Liver (tissue), 9 donors: ENCODE measurements around the gene RUBCN. TPM values are rescaled to one million over a fixed set of nuclear protein-coding genes. Genes with fewer than 3 reads are reported as not detected.
"Not testable (repeated sequence)": the region's sequence is repeated elsewhere in the genome, so short reads cannot be mapped to it uniquely, and the experiment has no call there.

ENCODE experiments used
- DNase-seq: peaks from one replicate; pipeline ENCODE4 v3.0.0-alpha.2; 2017; ENCODE audit warnings: low spot score
- H3K27ac ChIP-seq, 2 donors: one replicate each; pipeline ENCODE4 v1.7.0; 2013; ENCODE audit warnings: inconsistent platforms in 2 of 2, low read length in 2 of 2, control low read depth in 1 of 2, low read depth in 1 of 2, mild to moderate bottlenecking in 1 of 2
- H3K27me3 ChIP-seq, 4 donors: one replicate each; pipeline versions ENCODE4 v1.6.1 to v1.7.0; 2013; ENCODE audit warnings: low read length in 3 of 4, inconsistent platforms in 1 of 4, mild to moderate bottlenecking in 1 of 4, moderate library complexity in 1 of 4; ENCODE audit not compliant: control insufficient read depth in 4 of 4, insufficient read depth in 4 of 4
- H3K36me3 ChIP-seq, 4 donors: one replicate each; pipeline versions ENCODE4 v1.6.1 to v1.7.0; 2013; ENCODE audit warnings: low read length in 3 of 4, mild to moderate bottlenecking in 3 of 4, low read depth in 1 of 4, moderate library complexity in 1 of 4; ENCODE audit not compliant: control insufficient read depth in 4 of 4, insufficient read depth in 3 of 4
- H3K4me1 ChIP-seq, 4 donors: one replicate each; pipeline versions ENCODE4 v1.6.1 to v1.7.0; 2013; ENCODE audit warnings: low read length in 3 of 4, mild to moderate bottlenecking in 3 of 4, moderate library complexity in 1 of 4; ENCODE audit not compliant: control insufficient read depth in 4 of 4, insufficient read depth in 4 of 4
- H3K4me3 ChIP-seq, 3 donors: one replicate each; pipeline versions ENCODE4 v1.6.1 to v1.7.0; 2013; ENCODE audit warnings: low read length in 3 of 3, control low read depth in 1 of 3, low read depth in 1 of 3, mild to moderate bottlenecking in 1 of 3
- H3K9ac ChIP-seq, 2 donors: one replicate each; pipeline ENCODE4 v1.7.0; 2013; ENCODE audit warnings: low read length in 2 of 2, mild to moderate bottlenecking in 2 of 2, moderate library complexity in 2 of 2, control low read depth in 1 of 2, low read depth in 1 of 2
- H3K9me3 ChIP-seq, 4 donors: one replicate each; pipeline versions ENCODE4 v1.6.1 to v1.7.0; 2013; ENCODE audit warnings: low read length in 3 of 4; ENCODE audit not compliant: control insufficient read depth in 4 of 4
- EGR1 ChIP-seq, 2 donors: IDR thresholded peaks; 2 replicates each; pipeline ENCODE4 v1.6.1; 2016 to 2018; ENCODE audit warnings: antibody characterized with exemption in 2 of 2, low read depth in 2 of 2
- FOXA1 ChIP-seq: IDR thresholded peaks from 2 replicates; pipeline ENCODE4 v1.6.1; 2016; ENCODE audit warnings: antibody characterized with exemption
- FOXA2 ChIP-seq: IDR thresholded peaks from 2 replicates; pipeline ENCODE4 v1.6.1; 2016; ENCODE audit warnings: antibody characterized with exemption
- GABPA ChIP-seq, 2 donors: IDR thresholded peaks in 1 of 2; conservative IDR thresholded peaks in 1 of 2; 2 replicates each; pipeline ENCODE4 v1.6.1; 2016; ENCODE audit warnings: antibody characterized with exemption in 2 of 2, mild to moderate bottlenecking in 1 of 2, moderate library complexity in 1 of 2
- HNF4G ChIP-seq: IDR thresholded peaks from 2 replicates; pipeline ENCODE4 v1.6.1; 2016; ENCODE audit warnings: antibody characterized with exemption
- NR2F2 ChIP-seq: IDR thresholded peaks from 2 replicates; pipeline ENCODE4 v1.6.1; 2016; ENCODE audit warnings: antibody characterized with exemption
- RAD21 ChIP-seq, 2 donors: IDR thresholded peaks; 2 replicates each; pipeline ENCODE4 v1.6.1; 2016; ENCODE audit warnings: antibody characterized with exemption in 2 of 2, mild to moderate bottlenecking in 2 of 2
- SP1 ChIP-seq: IDR thresholded peaks from 2 replicates; pipeline ENCODE4 v1.6.1; 2018; ENCODE audit warnings: antibody characterized with exemption, mild to moderate bottlenecking
- YY1 ChIP-seq: IDR thresholded peaks from 2 replicates; pipeline ENCODE4 v1.6.1; 2016; ENCODE audit warnings: antibody characterized with exemption, mild to moderate bottlenecking
- WGBS: extraction: QIAGEN DNeasy Blood & Tissue Kit; methylation state at CpG from one replicate; pipeline ENCODE4 v1.1.7; 2013; 5-methylcytosine and 5-hydroxymethylcytosine counted together
- polyA plus RNA-seq, 2 donors: library from polyadenylated mRNA; stranded (reverse) in 1 of 2; unstranded in 1 of 2; fragments of 200-250 nt in 1 of 2; fragments of >200 nt in 1 of 2; fragmentation: Nextera tagmentation in 1 of 2; extraction: Ambion mirVana in 1 of 2; gene quantifications; one replicate each; pipeline versions ENCODE4 v1.2.1 to v1.2.3, GENCODE V29; 2013 to 2015
- total RNA-seq, 2 donors: library from RNA; depleted of rRNA; stranded (reverse); fragments of >200 nt; gene quantifications; one replicate each; pipeline ENCODE4 v1.2.3, GENCODE V29; 2014
- TF ChIP-seq, protein P1 (sequence below): IDR thresholded peaks from 2 replicates; pipeline ENCODE4 v1.6.1; 2016; ENCODE audit warnings: antibody characterized with exemption, mild to moderate bottlenecking
- TF ChIP-seq, protein P2 (sequence below): IDR thresholded peaks from 2 replicates; pipeline ENCODE4 v1.6.1; 2016; ENCODE audit warnings: antibody characterized with exemption
- TF ChIP-seq, protein P3 (sequence below): IDR thresholded peaks from 2 replicates; pipeline ENCODE4 v1.6.1; 2016; ENCODE audit warnings: antibody characterized with exemption
- TF ChIP-seq, protein P4 (sequence below): fragments of 150-350 bp; IDR thresholded peaks from 2 replicates; pipeline ENCODE4 v1.5.1; 2017; ENCODE audit warnings: improper control_type of control experiment, low read depth, low read length; ENCODE audit not compliant: missing input control
- TF ChIP-seq, protein P5 (sequence below): IDR thresholded peaks from 2 replicates; pipeline ENCODE4 v1.6.1; 2016; ENCODE audit warnings: antibody characterized with exemption
- donor health status: healthy.
- donor health status: healthy.
- donor health status: healthy.
- donor health status: healthy.
- donor health status: healthy.

Gene RUBCN
- total and polyA plus RNA-seq, 4 donors, result 4.1 to 7.0 (median 4.7) TPM

DNA sequence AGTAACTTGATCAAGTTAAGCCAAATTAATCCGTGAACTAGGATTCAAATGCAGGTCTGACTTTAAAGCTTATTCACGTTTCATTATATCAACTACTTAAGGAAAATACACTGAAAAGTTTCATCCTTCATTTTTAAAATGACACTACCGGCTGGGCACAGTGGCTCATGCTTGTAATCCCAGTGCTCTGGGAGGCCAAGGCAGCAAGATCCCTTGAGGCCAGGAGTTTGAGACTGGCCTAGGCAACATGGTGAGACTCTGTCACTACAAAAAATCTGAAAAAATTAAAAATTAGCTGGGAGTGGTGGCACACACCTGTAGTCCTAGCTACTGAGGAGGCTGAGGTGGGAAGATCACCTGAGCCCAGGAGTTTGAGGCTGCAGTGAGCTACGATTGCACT lies 3.7 kb downstream of the RUBCN start:
- WGBS, result 97% methylated on average over 4 of the region's 4 CpGs
- Histone ChIP-seq H3K4me1 (peaks cover 0 to 19% (median 11%) of the 10 kb centered on the region in 4 donors), H3K27me3 (no peaks in the 10 kb centered on the region), H3K4me3 (no peak overlapping the region), H3K27ac (no peak overlapping the region), H3K9me3 (no peaks in the 10 kb centered on the region), H3K36me3 (no peaks in the 10 kb centered on the region), H3K9ac (no peak overlapping the region)
- TF ChIP-seq NR2F2, result no peak
- no peak for TF ChIP-seq FOXA1
- TF ChIP-seq, protein P1, sequence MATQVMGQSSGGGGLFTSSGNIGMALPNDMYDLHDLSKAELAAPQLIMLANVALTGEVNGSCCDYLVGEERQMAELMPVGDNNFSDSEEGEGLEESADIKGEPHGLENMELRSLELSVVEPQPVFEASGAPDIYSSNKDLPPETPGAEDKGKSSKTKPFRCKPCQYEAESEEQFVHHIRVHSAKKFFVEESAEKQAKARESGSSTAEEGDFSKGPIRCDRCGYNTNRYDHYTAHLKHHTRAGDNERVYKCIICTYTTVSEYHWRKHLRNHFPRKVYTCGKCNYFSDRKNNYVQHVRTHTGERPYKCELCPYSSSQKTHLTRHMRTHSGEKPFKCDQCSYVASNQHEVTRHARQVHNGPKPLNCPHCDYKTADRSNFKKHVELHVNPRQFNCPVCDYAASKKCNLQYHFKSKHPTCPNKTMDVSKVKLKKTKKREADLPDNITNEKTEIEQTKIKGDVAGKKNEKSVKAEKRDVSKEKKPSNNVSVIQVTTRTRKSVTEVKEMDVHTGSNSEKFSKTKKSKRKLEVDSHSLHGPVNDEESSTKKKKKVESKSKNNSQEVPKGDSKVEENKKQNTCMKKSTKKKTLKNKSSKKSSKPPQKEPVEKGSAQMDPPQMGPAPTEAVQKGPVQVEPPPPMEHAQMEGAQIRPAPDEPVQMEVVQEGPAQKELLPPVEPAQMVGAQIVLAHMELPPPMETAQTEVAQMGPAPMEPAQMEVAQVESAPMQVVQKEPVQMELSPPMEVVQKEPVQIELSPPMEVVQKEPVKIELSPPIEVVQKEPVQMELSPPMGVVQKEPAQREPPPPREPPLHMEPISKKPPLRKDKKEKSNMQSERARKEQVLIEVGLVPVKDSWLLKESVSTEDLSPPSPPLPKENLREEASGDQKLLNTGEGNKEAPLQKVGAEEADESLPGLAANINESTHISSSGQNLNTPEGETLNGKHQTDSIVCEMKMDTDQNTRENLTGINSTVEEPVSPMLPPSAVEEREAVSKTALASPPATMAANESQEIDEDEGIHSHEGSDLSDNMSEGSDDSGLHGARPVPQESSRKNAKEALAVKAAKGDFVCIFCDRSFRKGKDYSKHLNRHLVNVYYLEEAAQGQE, result no peak
- TF ChIP-seq, protein P2, sequence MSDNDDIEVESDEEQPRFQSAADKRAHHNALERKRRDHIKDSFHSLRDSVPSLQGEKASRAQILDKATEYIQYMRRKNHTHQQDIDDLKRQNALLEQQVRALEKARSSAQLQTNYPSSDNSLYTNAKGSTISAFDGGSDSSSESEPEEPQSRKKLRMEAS, result no peak
- TF ChIP-seq YY1, result no peak
- no peak for TF ChIP-seq SP1
- TF ChIP-seq HNF4G, result no peak
- TF ChIP-seq, protein P3, sequence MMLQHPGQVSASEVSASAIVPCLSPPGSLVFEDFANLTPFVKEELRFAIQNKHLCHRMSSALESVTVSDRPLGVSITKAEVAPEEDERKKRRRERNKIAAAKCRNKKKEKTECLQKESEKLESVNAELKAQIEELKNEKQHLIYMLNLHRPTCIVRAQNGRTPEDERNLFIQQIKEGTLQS, result no peak
- no peak for TF ChIP-seq RAD21 (IDR thresholded peaks at IDR 0.05)
- TF ChIP-seq GABPA (IDR thresholded peaks at IDR 0.05 in 1 of 2, conservative IDR thresholded peaks at IDR 0.05 in 1 of 2), result no peak
- TF ChIP-seq FOXA2, result no peak
- TF ChIP-seq, protein P4, sequence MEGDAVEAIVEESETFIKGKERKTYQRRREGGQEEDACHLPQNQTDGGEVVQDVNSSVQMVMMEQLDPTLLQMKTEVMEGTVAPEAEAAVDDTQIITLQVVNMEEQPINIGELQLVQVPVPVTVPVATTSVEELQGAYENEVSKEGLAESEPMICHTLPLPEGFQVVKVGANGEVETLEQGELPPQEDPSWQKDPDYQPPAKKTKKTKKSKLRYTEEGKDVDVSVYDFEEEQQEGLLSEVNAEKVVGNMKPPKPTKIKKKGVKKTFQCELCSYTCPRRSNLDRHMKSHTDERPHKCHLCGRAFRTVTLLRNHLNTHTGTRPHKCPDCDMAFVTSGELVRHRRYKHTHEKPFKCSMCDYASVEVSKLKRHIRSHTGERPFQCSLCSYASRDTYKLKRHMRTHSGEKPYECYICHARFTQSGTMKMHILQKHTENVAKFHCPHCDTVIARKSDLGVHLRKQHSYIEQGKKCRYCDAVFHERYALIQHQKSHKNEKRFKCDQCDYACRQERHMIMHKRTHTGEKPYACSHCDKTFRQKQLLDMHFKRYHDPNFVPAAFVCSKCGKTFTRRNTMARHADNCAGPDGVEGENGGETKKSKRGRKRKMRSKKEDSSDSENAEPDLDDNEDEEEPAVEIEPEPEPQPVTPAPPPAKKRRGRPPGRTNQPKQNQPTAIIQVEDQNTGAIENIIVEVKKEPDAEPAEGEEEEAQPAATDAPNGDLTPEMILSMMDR, result no peak
- TF ChIP-seq, protein P5, sequence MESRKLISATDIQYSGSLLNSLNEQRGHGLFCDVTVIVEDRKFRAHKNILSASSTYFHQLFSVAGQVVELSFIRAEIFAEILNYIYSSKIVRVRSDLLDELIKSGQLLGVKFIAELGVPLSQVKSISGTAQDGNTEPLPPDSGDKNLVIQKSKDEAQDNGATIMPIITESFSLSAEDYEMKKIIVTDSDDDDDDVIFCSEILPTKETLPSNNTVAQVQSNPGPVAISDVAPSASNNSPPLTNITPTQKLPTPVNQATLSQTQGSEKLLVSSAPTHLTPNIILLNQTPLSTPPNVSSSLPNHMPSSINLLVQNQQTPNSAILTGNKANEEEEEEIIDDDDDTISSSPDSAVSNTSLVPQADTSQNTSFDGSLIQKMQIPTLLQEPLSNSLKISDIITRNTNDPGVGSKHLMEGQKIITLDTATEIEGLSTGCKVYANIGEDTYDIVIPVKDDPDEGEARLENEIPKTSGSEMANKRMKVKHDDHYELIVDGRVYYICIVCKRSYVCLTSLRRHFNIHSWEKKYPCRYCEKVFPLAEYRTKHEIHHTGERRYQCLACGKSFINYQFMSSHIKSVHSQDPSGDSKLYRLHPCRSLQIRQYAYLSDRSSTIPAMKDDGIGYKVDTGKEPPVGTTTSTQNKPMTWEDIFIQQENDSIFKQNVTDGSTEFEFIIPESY, result no peak
- no peak for TF ChIP-seq EGR1 (IDR thresholded peaks at IDR 0.05; ENCODE audit: low read depth in 2 of 2)
- DNase-seq, result no peak

DNA sequence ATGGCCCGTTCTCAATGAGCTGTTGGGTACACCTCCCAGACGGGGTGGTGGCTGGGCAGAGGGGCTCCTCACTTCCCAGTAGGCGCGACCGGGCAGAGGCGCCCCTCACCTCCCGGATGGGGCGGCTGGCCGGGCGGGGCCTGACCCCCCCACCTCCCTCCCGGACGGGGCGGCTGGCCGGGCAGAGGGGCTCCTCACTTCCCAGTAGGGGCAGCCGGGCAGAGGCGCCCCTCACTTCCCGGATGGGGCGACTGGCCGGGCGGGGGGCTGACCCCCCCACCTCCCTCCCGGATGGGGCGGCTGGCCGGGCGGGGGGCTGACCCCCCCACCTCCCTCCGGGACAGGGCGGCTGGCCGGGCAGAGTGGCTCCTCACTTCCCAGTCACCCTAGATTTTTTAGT lies 5.2 kb downstream of the RUBCN start:
- DNase-seq, result not testable (repeated sequence)

DNA sequence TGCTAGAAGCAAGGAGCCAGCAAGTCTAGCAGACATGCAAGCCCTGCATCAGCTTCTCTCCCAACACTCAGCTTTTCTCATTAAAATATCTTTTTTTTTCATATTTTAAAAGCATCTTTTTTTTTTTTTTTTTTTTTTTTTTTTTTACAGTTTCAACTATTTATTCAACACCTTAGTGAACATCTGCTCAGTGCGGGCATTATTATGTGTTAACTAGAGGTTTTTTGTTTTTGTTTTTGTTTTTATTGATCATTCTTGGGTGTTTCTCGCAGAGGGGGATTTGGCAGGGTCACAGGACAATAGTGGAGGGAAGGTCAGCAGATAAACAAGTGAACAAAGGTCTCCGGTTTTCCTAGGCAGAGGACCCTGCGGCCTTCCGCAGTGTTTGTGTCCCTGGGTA lies 5.9 kb downstream of the RUBCN start:
- not testable (repeated sequence) for H3K27ac ChIP-seq, DNase-seq, H3K36me3 ChIP-seq, H3K4me3 ChIP-seq, H3K27me3 ChIP-seq, H3K9ac ChIP-seq, H3K9me3 ChIP-seq, H3K4me1 ChIP-seq
- WGBS, result 91% methylated on average over 2 of the region's 5 CpGs

More for the DNA sequence above, 5.2 kb downstream of the RUBCN start:
- not testable (repeated sequence) for H3K9ac ChIP-seq, H3K4me3 ChIP-seq, H3K27me3 ChIP-seq, H3K36me3 ChIP-seq, H3K27ac ChIP-seq, H3K9me3 ChIP-seq
- WGBS, result 95% methylated on average over 27 of the region's 27 CpGs
- H3K4me1 ChIP-seq, result peaks cover 0 to 10% (median 5%) of the 10 kb centered on the region in 4 donors
